Stimulated activated CD8-positive, alpha-beta memory T cell treated with anti-CD3 and anti-CD28 coated beads, Interleukin-4, amount 100 ng/mL, for 24 hours (primary cell): ENCODE measurements around the gene ST3GAL4.

Source experiments
- DNase-seq: peaks from one replicate; pipeline ENCODE4 v3.0.0-alpha.2; 2020; ENCODE audit warnings: low read depth

Gene ST3GAL4

GRCh38 chr11:126408901-126409619, 53.6 kb downstream of the ST3GAL4 start:
- no peak for DNase-seq

DNA sequence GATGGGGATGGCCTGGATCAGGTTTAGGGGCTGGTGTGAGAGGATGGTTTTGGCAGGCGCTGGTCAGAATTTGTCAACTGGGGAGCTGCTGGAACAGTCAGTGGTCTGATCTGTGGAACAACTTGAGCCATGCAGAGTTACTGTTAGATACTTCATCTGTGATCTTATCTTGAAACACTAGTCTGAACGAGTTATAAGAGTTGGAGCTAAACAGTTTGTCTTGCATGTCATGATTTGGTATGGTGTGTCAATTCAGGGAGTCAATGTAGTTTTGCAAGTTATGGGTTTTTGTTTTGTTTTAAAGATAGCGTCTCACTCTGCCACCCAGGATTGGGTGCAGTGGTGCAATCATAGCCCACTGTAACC, 54.1 kb downstream of the ST3GAL4 start:
- no peak for DNase-seq

GRCh38 chr11:126410649-126411048, 55.2 kb downstream of the ST3GAL4 start:
- DNase-seq, result no peak

DNA sequence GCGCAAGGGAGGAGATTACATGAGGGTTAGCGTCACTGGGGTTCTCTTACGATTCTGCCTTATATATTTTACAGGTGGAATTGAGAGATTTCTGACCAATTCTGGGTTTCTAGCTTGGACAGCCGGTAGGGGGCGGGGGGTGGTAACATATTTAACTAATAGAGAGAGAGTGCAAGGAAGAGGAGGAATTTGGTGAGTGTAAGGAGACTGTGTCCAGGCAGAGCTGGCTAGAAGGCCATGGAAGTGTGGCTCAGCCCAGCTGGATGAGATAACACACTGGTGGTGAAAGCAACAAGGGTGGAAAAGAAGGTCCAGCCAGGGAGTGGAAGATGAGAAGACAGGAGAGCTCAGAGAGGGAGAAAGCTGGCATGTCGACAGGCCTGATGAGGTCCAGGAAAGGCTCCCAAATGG, 56.5 kb downstream of the ST3GAL4 start:
- DNase-seq, result no peak

DNA sequence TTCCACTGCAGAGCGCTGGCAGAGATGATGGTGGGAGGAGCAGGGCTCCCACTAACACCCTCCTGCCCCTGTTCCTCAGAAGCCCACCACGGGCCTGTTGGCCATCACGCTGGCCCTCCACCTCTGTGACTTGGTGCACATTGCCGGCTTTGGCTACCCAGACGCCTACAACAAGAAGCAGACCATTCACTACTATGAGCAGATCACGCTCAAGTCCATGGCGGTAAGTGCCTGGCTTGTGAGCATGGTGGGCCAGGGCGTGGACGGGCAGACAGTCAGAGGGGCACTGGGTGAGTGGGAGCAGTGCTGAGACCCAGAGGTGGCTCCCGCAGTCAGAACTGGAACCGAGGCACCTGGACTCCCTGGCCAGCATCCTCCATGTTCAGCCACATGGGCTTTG, 57.9 kb downstream of the ST3GAL4 start:
- no peak for DNase-seq

DNA sequence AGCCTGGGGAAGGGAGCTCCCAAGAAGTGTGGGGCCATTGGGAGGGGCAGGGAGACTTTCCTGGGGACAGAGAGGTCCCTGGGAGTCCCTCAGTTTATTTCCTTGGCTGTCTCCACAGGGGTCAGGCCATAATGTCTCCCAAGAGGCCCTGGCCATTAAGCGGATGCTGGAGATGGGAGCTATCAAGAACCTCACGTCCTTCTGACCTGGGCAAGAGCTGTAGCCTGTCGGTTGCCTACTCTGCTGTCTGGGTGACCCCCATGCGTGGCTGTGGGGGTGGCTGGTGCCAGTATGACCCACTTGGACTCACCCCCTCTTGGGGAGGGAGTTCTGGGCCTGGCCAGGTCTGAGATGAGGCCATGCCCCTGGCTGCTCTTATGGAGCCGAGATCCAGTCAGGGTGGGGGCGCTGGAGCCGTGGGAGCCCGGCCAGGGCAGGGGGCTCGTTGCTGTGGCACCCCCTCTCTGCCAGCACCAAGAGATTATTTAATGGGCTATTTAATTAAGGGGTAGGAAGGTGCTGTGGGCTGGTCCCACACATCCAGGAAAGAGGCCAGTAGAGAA, 58.4 kb downstream of the ST3GAL4 start:
- no peak for DNase-seq

DNA sequence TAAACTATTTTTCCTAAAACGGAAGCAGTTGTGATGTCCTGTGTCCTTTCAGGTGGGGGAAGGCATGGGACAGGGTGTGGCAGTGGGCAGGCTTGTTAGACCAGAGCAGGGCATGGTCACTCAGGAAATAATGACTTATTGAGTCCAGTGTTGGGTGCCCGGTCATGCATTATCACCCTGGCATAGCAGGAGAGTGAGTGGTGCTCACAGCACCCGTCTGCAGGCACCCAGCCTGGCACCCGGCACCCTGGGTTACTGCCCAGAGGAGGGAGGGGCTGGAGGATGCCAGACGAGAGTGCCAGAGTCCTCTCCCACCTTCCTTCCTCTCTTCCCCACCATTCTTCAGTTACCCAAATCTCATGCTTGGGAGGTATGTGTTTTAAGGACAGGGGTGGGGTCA, 59.1 kb downstream of the ST3GAL4 start:
- no peak for DNase-seq

DNA sequence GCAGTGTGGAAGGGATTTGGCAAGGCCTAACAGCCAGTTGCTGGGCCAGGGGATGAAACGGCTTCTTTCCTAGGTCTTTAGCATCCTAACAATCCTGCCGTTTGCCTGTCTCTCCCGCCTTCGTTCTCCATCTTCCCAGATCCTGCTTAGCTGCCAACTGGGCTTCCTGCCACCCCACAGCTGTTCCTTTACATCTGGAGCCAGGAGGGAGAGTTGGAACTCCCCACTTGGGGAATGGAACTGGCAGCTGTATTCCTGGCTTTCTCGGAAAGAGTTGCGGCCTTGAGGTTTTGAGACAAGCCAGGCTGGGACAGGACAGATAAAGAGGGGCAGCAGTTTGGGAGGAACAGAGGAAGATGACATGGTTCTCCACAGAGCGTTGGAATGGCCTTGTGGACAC, 59.6 kb downstream of the ST3GAL4 start:
- no peak for DNase-seq

DNA sequence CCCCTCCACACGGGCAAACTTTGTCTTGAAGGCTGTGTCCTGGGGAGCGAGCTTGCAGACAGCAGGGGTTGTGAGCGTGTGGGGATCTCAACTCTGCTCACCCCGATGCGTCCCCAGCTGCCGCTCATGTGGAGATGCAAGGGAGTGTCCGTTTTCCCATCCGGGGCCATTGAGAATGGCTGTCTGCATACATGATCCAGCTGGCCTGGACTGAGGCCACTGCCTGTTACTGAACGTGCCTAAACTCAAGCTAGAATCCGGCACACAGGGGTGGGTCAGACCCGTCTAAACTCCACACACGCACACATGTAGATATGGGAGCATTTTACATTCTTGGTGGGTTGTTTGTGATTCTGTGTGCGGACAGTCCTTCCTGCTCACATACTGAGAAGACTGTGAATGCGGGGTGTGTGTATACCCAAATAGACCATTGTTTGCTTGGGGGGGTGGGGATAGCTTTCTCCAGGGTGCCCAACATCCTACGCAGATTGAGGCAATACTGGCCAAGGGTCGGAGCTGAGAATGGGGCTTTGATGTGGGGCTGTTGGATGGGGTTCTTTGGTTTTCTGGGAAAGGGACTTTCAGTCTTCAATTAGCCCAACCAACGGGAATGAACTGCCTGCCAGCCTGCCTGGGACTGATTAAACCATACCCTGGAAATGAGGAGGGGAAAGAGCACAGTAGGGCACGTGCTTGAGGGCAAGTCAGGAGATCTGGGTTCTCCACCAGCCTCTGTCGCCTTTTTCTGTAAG, 60.4 kb downstream of the ST3GAL4 start:
- DNase-seq, result no peak

- peak; percentile 67 for DNase-seq
Measured at GRCh38 chr11:126416542-126417090, 61.1 kb downstream of the ST3GAL4 start.

DNA sequence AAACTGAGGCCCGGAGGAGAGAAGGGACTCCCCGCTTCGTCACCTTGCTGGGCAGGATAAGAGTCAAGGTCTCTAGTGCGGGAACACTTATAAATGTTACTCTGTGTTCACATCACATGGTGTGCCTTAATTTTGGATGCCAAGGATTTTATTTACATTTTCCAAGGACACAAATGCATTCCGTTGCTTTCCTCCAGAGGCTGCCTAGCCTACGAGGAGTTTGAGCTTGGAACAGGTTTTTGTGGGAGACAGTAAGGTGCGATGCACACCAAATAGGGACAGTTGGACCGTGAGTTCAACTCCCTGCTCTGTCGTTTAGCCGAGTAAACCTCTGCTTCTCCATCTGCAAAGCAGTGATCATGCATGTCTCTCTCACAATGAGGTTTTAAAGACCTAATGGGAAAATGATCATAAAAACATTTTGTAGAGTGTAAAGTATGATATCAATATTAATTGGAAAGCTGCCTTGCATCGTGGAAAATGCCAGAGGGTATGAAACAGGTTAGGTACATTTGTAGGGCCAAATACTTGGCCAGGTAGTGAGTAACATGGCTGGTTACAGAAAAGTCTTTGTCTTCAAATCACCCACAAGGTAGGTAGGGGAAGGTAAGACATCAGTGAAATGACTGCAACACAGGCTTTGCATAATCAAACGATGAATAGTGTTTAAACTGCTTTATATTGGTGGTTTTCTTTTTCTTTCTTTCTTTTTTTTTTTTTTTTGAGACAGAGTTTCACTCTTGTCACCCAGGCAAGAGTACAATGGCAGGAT, 61.8 kb downstream of the ST3GAL4 start:
- DNase-seq, result no peak

- no peak for DNase-seq
Measured at GRCh38 chr11:126418887-126419286, 63.4 kb downstream of the ST3GAL4 start.

DNA sequence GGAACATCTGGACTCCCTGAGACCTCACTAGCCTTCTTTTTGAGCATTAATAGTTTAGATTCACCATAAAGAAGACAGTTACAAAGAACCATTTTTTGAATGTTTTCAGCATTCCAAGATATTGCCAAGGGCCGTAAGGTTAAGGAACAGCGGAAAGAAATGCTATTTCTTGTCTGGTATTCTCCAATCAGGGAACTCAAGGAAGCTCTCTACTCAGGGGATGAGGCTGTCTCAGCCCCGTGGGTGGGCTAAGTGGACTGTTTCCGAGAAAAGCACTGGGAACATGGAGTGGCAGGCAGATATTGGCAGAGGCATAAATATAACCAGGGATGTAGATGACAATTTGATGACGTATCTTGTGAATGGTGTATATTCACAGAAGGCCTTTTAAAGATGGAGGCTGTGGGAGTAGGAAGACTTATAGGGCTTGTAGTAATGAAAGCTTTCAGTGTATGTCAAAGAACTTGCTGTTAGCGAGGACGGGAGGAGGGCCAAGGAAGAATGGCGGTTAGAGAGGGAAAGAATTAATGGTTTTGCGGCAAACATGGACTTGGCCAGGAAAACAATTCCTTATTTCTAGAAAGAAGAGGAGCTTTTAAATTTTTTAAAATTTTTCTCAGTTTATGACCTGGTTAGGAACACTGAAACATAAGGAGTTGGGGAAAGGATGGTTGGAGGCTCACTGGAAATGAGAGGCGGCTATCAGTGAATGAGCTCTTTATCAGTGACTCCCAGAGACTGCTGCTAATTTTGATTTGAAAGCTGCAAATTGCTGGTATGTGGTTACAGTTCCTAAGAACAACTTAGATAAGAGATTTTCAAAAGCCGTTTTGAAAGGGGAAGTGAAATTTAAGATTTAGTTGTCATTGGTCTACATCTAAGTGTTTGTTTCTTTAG, 64.6 kb downstream of the ST3GAL4 start:
- DNase-seq, result no peak

DNA sequence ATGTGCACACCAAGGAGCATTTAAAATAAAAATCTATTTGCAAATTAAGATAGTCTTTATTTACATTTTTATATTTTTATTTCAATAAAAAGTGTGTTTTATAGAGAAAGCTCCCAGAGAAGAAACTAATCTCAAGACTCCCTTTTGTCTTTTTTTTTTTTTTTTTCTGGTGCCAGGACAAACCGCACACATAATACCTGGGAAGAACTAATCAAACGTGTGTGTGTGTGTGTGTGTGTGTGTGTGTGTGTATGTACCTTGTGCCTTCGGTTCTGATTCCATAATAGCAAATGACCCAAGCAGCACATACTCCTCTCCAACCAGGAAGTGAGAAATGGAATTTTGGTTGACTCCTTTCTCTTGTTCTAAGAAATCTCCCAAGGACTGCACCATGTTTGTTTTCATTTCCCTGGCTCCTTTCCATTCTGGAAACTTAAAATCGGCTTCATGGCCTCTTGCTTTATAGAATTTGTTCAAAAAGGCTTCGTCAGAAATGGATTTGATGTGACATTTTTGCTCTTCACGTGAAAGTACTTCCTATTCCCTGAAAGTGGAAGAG, 65.3 kb downstream of the ST3GAL4 start:
- DNase-seq, result no peak

DNA sequence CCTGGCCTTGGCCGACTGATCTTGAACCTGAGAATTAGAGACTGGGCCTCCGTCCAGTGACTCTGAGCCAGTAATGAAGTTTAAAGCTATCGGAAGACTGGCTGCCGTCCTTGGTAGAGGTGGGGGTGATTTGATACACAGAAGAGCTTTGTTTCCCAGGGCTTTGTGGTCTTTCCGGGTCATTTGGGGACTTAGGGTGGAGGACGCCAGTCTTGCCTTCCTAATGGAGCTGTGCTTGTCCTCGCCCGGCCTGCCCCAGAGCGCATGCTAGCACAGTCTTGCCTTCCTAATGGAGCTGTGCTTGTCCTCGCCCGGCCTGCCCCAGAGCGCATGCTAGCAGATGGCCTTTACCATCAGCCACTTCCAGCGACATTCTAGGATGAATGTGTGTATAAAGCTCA, 65.8 kb downstream of the ST3GAL4 start:
- DNase-seq, result no peak

DNA sequence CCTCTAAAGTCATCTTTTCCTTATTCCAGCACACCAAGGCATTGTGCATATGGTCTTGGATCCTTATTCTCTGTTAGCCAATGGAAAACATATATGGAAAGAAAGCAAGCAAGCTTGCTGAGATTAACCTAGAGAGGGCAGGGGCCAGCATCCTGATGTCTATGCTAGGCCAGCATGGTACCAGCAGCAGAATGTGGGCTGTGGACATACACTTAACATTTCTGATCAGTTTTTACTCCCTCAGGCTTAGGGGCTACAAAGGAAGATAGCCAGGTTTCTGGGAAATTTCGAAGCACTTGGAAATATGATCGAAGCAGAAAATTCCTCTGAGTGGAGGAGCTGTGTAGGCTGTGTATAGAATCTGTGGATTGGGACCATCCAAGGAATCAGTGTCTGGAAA, 67.0 kb downstream of the ST3GAL4 start:
- no peak for DNase-seq

DNA sequence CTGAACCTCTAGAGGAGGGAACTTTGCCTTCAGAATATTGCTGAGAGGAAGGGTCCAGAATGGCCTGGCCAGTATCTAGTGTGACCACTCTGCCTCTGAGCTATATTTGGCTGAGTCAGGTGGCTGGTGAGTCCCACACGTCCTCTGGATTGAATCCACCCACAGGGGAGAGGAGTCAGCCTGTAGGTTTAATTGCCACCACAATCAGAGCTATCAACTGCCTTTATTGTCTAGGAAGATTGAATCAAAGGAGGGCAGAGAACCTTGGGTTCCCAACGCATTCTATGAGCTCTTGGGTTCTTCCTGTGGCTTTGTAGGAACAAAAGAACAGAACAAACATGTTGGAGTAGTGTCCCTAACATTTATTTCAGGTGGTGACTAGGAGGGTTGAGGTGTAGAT, 67.7 kb downstream of the ST3GAL4 start:
- no peak for DNase-seq

GRCh38 chr11:126423743-126424142, 68.3 kb downstream of the ST3GAL4 start:
- no peak for DNase-seq

- no peak for DNase-seq
Measured at GRCh38 chr11:126424471-126425039, 69.1 kb downstream of the ST3GAL4 start.

GRCh38 chr11:126426106-126426505, 70.6 kb downstream of the ST3GAL4 start:
- DNase-seq, result no peak
